ENCODE data around the gene TUBE1. TPM values are rescaled to one million over a fixed set of nuclear protein-coding genes. Genes with fewer than 3 reads are reported as not detected.

The TUBE1 gene
- total RNA-seq, 1 donor from 2014 or later: 33.4 TPM

DNA sequence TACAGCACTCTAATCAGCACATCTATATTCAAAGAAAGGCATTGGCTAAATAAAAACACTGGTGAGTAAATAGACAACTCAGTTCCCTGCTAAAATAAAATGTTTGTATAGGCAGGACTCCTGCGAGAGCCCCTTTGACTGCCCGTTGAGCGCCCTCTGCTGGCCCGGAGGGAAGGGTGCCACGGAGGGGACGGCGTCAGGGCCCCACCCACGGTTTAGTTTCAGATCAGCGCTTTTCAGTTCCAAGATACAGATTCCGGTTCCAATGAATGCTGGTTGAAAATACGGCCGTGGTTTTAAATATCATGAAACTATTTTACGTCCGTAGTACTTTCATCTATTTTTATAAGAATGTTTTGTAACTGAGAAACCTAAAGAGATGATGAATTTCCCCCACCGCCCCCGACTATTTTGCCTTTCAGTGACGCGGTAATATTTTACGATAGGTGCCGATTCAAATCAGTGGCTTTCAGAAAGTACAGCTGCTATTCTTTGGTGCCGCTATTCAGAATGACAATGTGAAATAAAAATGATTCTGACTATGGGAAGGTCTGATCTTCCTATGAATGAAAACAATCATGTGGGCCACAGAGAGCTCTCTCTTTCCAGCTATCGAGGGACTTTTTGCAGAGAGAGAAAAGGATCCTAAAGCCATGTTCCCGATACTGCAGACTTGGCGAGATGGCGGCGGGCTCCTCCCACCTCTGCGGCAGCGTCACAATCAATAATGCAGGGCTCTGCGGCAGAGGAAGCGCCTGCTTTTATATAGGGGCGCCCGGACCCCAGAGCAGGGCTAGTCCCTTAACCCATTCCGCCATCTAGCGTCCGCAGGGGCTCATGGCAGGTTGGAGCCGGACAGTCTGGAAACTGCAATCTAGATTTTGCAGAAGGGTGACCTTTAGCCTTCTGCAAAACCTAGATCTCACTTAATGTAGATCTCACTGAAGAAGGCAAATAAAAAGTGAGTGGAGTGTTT lies 44.0 kb downstream of the TUBE1 start:
- no peak for FAIRE-seq
- TF ChIP-seq, protein P1, sequence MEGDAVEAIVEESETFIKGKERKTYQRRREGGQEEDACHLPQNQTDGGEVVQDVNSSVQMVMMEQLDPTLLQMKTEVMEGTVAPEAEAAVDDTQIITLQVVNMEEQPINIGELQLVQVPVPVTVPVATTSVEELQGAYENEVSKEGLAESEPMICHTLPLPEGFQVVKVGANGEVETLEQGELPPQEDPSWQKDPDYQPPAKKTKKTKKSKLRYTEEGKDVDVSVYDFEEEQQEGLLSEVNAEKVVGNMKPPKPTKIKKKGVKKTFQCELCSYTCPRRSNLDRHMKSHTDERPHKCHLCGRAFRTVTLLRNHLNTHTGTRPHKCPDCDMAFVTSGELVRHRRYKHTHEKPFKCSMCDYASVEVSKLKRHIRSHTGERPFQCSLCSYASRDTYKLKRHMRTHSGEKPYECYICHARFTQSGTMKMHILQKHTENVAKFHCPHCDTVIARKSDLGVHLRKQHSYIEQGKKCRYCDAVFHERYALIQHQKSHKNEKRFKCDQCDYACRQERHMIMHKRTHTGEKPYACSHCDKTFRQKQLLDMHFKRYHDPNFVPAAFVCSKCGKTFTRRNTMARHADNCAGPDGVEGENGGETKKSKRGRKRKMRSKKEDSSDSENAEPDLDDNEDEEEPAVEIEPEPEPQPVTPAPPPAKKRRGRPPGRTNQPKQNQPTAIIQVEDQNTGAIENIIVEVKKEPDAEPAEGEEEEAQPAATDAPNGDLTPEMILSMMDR (IDR thresholded peaks at IDR 0.05; ENCODE audit: insufficient read depth, low read length, severe bottlenecking): peak; percentile 96
- H3K36me3 ChIP-seq (ENCODE audit: control insufficient read depth, insufficient read depth, low read length): no peaks in the 10 kb centered on the region
- H3K4me3 ChIP-seq (ENCODE audit: low read depth, low read length): peak overlapping the region; percentile 60
- DNase-seq (ENCODE audit: low read depth): peak; percentile 75
- H3K27me3 ChIP-seq (ENCODE audit: control insufficient read depth, insufficient read depth, low read length): no peaks in the 10 kb centered on the region

DNA sequence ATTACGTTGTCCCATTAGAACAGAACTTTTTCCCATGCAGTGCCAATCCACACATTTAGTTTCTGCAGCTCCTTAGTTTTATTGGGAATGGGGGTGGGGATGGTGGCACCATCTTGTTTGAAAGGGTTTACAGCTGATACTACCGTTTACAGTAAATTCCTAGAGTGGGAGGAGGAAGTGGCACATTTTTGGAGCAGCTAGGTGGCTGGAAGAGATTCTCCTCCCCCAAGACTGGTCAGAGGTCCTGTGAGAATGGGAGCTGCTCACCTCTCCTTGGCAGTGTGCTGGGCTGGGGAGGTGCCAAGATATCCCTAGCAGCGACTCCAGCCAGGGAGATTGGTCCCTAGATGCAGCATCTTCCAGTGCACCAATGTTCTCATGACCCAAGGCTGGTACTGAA lies 45.7 kb downstream of the TUBE1 start:
- TF ChIP-seq, protein P1 (IDR thresholded peaks at IDR 0.05; ENCODE audit: insufficient read depth, low read length, severe bottlenecking): no peak
- Histone ChIP-seq H3K27me3 (ENCODE audit: control insufficient read depth, insufficient read depth, low read length) (no peaks in the 10 kb centered on the region), H3K4me3 (ENCODE audit: low read depth, low read length) (no peak overlapping the region), H3K36me3 (ENCODE audit: control insufficient read depth, insufficient read depth, low read length) (no peaks in the 10 kb centered on the region)
- DNase-seq (ENCODE audit: low read depth) (no peak), FAIRE-seq (peak; percentile 32)

- no peaks in the 10 kb centered on the region for H3K36me3 ChIP-seq (ENCODE audit: control insufficient read depth, insufficient read depth, low read length)
- TF ChIP-seq, protein P1 (IDR thresholded peaks at IDR 0.05; ENCODE audit: insufficient read depth, low read length, severe bottlenecking): no peak
- no peaks in the 10 kb centered on the region for H3K27me3 ChIP-seq (ENCODE audit: control insufficient read depth, insufficient read depth, low read length)
- no peak for DNase-seq (ENCODE audit: low read depth)
- FAIRE-seq: no peak
- H3K4me3 ChIP-seq (ENCODE audit: low read depth, low read length): no peak overlapping the region
Measured at GRCh38 chr6:112040956-112041355, 46.3 kb downstream of the TUBE1 start.

- DNase-seq (ENCODE audit: low read depth): no peak
- Histone ChIP-seq H3K27me3 (ENCODE audit: control insufficient read depth, insufficient read depth, low read length) (no peaks in the 10 kb centered on the region), H3K36me3 (ENCODE audit: control insufficient read depth, insufficient read depth, low read length) (no peaks in the 10 kb centered on the region), H3K4me3 (ENCODE audit: low read depth, low read length) (no peak overlapping the region)
- TF ChIP-seq, protein P1 (IDR thresholded peaks at IDR 0.05; ENCODE audit: insufficient read depth, low read length, severe bottlenecking): no peak
- FAIRE-seq: no peak
Measured at GRCh38 chr6:112039431-112039770, 47.9 kb downstream of the TUBE1 start.

- FAIRE-seq: no peak
- Histone ChIP-seq H3K27me3 (ENCODE audit: control insufficient read depth, insufficient read depth, low read length) (no peaks in the 10 kb centered on the region), H3K4me3 (ENCODE audit: low read depth, low read length) (no peak overlapping the region), H3K36me3 (ENCODE audit: control insufficient read depth, insufficient read depth, low read length) (no peaks in the 10 kb centered on the region)
- TF ChIP-seq, protein P1 (IDR thresholded peaks at IDR 0.05; ENCODE audit: insufficient read depth, low read length, severe bottlenecking): no peak
- no peak for DNase-seq (ENCODE audit: low read depth)
Measured at GRCh38 chr6:112038756-112039430, 48.4 kb downstream of the TUBE1 start.

All from bronchial epithelial cell (primary cell).